Small intestine (tissue), 7 donors: ENCODE results near the gene ADCY10. TPM values are rescaled to one million over a fixed set of nuclear protein-coding genes. Genes with fewer than 3 reads are reported as not detected.

ENCODE experiments used
- DNase-seq, 2 donors: peaks; one replicate each; pipeline versions ENCODE4 v3.0.0 to v3.0.0-alpha.2; 2013
- FAIRE-seq: peaks from 2 replicates; lab custom pipeline; 2012; peaks lifted over from hg19 to GRCh38; lab: Jason Lieb, UNC
- H3K27ac ChIP-seq, 3 donors: one replicate each; pipeline ENCODE4 v1.5.1; 2013; ENCODE audit warnings: low read length in 2 of 3, mild to moderate bottlenecking in 2 of 3, control low read depth in 1 of 3, inconsistent platforms in 1 of 3, low read depth in 1 of 3, moderate library complexity in 1 of 3
- H3K27me3 ChIP-seq, 3 donors: one replicate each; pipeline ENCODE4 v1.6.1; 2013; ENCODE audit warnings: low read length in 3 of 3, inconsistent platforms in 1 of 3; ENCODE audit not compliant: control insufficient read depth in 3 of 3, insufficient read depth in 3 of 3
- H3K36me3 ChIP-seq, 3 donors: one replicate each; pipeline ENCODE4 v1.6.1; 2013; ENCODE audit warnings: low read length in 3 of 3, inconsistent platforms in 1 of 3, low read depth in 1 of 3, mild to moderate bottlenecking in 1 of 3, moderate library complexity in 1 of 3; ENCODE audit not compliant: control insufficient read depth in 3 of 3, insufficient read depth in 2 of 3
- H3K4me1 ChIP-seq, 3 donors: one replicate each; pipeline ENCODE4 v1.6.1; 2013; ENCODE audit warnings: low read length in 2 of 3, inconsistent platforms in 1 of 3, low read depth in 1 of 3, mild to moderate bottlenecking in 1 of 3, moderate library complexity in 1 of 3; ENCODE audit not compliant: control insufficient read depth in 3 of 3, insufficient read depth in 2 of 3
- H3K4me3 ChIP-seq, 3 donors: one replicate each; pipeline ENCODE4 v1.5.1; 2013; ENCODE audit warnings: low read length in 3 of 3, control low read depth in 1 of 3, inconsistent platforms in 1 of 3, low read depth in 1 of 3, mild to moderate bottlenecking in 1 of 3, moderate library complexity in 1 of 3
- H3K9me3 ChIP-seq, 2 donors: one replicate each; pipeline ENCODE4 v1.6.1; 2013; ENCODE audit warnings: low read depth in 1 of 2, low read length in 1 of 2; ENCODE audit not compliant: control insufficient read depth in 2 of 2, insufficient read depth in 1 of 2
- WGBS, 3 donors: extraction: QIAGEN DNeasy Blood & Tissue Kit; methylation state at CpG; one replicate each; pipeline ENCODE4 v1.1.7; 2013; 5-methylcytosine and 5-hydroxymethylcytosine counted together
- polyA plus RNA-seq, 4 donors: library from polyadenylated mRNA; stranded (reverse) in 3 of 4; unstranded in 1 of 4; fragments of 200-250 nt in 3 of 4; fragments of 120-200 nt in 1 of 4; gene quantifications; one replicate each; pipeline versions ENCODE4 v1.2.1 to v1.2.3, GENCODE V29; 2013
- donor health status: healthy with polysubstance abuse.
- donor health status: control.
- donor health status: control.
- donor health status: Bipolar disorder and iron deficiency.
- donor health status: healthy.

The ADCY10 gene
- polyA plus RNA-seq, 4 donors: 0.15 to 1.1 (median 0.40) TPM; not detected in 1

DNA sequence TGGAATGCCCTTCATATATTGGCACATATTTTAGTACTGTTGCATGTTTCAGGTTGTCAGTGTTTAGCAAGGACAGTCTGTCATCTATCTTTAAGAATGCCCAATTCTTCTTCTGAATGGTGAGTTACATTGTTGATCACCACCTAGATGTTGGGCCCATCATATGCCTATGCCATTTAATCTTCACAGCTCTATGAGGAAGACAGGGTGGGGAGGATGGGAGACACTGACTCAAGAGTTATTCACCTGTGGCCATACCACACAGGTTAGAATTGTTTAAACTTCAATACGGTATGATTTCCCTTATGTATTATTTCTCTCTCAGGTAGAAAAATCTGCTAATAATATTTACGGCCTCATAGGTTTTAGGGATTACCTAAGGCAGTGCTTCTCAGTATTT, 147.4 kb downstream of the ADCY10 start:
- H3K4me1 ChIP-seq: no peaks in the 10 kb centered on the region
- DNase-seq (no peak), FAIRE-seq (no peak)
- no peak overlapping the region for H3K4me3 ChIP-seq
- H3K27me3 ChIP-seq: no peaks in the 10 kb centered on the region
- WGBS, 3 donors: 92 to 98% (median 95%) methylated on average over 2 of the region's 2 CpGs
- no peak overlapping the region for H3K27ac ChIP-seq
- peaks cover 0 to 10% (median 2%) of the 10 kb centered on the region in 3 donors for H3K36me3 ChIP-seq
- H3K9me3 ChIP-seq: peaks cover 0 to under 1% of the 10 kb centered on the region in 2 donors

DNA sequence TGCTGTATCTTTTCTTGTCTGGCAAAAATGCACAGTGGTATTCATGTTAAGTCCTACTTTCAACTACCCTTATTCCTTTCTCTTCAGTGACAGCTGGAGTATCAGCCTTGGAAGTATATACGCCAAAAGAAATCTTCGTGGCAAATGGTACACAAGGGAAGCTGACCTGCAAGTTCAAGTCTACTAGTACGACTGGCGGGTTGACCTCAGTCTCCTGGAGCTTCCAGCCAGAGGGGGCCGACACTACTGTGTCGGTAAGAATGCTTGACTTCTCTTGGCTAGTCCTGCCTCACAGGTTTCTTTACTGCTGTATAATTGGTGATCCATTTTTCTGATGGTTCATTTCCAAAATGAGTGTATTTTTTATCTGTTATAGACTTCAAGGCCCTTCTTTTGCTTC, 148.4 kb downstream of the ADCY10 start:
- H3K36me3 ChIP-seq: peaks cover 0 to 9% (median 2%) of the 10 kb centered on the region in 3 donors
- no peak for DNase-seq
- H3K4me3 ChIP-seq: no peak overlapping the region
- no peak for FAIRE-seq
- no peaks in the 10 kb centered on the region for H3K4me1 ChIP-seq
- no peaks in the 10 kb centered on the region for H3K9me3 ChIP-seq
- no peak overlapping the region for H3K27ac ChIP-seq
- no peaks in the 10 kb centered on the region for H3K27me3 ChIP-seq
- WGBS, 3 donors: 92 to 96% (median 94%) methylated on average over 6 of the region's 6 CpGs

DNA sequence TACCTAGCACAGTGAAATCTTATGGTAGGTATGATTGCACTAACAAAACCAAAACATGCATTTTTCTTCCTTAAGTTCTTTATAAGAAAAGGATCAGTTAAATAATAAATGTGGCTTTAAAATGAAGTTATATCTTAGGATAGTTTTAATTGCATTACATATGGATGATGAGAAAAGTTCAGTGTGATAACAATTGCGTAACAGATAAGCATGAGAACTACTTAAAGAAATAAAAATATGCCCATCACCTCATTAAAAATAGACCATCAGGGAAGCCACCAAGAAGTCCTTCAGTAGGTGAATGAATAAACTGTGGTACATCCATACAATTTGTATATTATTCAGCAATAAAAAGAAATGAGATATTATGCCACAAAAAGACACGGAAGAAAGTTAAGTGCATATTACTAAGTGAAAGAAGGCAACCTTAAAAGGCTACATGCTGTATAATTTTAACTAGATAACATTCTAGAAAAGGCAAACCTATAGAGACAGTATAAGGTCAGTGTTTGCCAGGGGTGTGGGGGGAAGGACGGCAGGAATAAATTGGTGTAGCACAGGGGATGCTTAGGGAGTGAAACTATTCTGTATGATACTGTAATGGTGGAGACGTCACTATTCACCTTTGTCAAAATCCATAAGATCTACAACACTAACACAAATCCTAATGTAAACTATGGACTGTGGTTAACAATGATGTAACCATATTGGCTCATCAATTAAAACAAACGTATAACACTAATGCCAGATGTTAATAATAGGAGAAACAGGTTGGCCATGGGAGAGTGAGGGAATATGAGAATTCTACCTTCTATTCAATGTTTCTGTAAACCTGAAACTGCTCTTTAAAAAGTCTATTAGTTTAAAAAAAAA, 149.2 kb downstream of the ADCY10 start:
- Histone ChIP-seq H3K36me3 (peaks cover 0 to 4% (median 2%) of the 10 kb centered on the region in 3 donors), H3K4me1 (no peaks in the 10 kb centered on the region), H3K27ac (no peak overlapping the region), H3K9me3 (no peaks in the 10 kb centered on the region), H3K4me3 (no peak overlapping the region), H3K27me3 (no peaks in the 10 kb centered on the region)
- DNase-seq (no peak), FAIRE-seq (no peak)
- 74 to 86% (median 83%) methylated on average over 5 of the region's 5 CpGs for WGBS, 3 donors

DNA sequence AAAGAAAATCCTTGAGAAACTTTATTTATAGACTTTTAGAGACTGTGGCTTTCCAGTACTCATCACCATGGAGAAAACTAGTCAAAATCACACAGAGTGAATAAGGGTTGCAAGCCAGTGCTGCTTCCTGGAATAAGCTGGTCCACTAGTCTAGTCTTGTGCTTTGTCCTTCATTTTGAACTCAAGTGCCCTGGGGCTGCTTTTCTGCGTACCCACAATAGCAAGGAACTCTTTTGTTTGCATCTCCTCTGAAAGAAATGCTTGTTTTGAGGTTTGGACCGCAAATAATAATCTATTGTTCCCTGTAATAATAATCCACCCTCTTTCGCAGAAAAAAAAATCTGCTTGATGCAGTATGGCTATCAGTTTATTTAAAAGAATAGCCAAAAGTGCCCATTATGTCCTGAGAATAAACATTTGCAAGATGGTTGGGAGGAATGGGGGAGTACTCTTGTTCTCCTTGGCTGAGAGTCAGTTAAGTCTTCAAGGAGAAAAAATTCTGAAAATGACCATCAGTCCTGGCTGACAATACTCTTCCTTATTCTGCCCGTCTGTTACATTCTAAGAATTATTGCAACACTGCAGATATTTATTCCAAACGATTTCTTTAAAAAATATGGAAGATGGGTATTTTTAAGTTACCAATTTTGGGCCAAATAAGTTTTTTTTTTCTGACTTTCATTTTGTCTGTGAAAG, 150.3 kb downstream of the ADCY10 start:
- H3K27ac ChIP-seq: no peak overlapping the region
- no peaks in the 10 kb centered on the region for H3K9me3 ChIP-seq
- H3K4me3 ChIP-seq: no peak overlapping the region
- DNase-seq (no peak), FAIRE-seq (no peak)
- H3K4me1 ChIP-seq: no peaks in the 10 kb centered on the region
- WGBS, 3 donors: 70 to 81% (median 75%) methylated on average over 5 of the region's 5 CpGs
- H3K27me3 ChIP-seq: no peaks in the 10 kb centered on the region
- peaks cover 0 to 2% (median 2%) of the 10 kb centered on the region in 3 donors for H3K36me3 ChIP-seq

DNA sequence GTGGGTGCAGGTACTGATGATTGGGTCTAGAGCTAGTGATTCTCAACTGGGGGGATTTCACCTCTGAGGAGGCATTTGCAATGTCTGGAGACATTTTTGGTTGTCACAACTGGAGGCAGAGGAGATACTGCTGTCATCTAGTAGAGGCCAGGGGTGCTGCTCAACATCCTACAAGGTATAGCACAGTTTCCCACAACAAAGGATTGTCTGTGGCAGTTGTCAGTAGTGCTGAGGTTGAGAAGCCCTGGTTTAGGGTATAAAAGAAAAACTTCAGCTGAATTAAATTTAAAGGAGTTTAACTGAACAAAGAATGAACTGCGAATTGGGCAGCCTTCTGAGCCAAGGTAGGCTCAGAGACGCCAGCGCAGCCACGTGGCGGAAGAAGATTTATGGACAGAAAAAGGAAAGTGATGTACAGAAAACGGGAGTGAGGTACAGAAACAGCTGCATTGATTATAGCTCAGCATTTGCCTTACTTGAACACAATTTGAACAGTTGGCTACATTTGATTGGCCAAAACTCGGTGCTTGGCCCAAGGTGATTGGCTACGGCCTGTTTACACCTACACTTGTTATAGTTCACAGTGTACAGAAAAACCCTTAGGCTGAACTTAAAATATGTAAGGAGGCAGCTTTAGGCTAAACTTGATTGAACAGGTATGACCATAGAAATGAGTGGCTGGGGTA, 151.7 kb downstream of the ADCY10 start:
- Histone ChIP-seq H3K27ac (no peak overlapping the region), H3K27me3 (no peaks in the 10 kb centered on the region), H3K36me3 (no peaks in the 10 kb centered on the region), H3K4me3 (no peak overlapping the region), H3K9me3 (no peaks in the 10 kb centered on the region), H3K4me1 (peaks cover 0 to 3% (median 2%) of the 10 kb centered on the region in 3 donors)
- FAIRE-seq: no peak
- WGBS, 3 donors: 91 to 92% (median 91%) methylated on average over 8 of the region's 8 CpGs
- DNase-seq: no peak

DNA sequence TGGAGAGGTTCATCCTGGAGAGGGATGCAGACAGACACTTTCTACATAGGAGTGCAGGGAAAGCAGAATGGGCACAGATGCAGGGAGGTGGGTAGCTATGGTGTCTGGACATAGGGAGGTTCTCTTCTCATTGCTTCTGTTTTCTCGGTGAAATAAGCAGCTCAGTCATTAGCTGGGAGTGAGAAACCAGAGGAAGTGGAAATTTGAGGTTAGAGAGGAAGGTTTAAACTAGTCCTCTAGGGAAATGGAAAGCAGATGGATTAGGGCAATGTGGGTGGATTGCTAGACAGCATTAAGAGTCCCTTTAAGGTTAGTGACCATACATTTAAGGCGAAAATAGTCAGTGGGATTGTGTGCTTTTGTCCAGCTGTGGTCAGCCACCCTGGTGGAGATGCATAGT, 152.5 kb downstream of the ADCY10 start:
- H3K9me3 ChIP-seq: no peaks in the 10 kb centered on the region
- peaks cover 0 to 9% (median 2%) of the 10 kb centered on the region in 3 donors for H3K4me1 ChIP-seq
- FAIRE-seq (no peak), DNase-seq (no peak)
- no peak overlapping the region for H3K4me3 ChIP-seq
- WGBS, 3 donors: 45 to 64% (median 51%) methylated on average over 2 of the region's 2 CpGs
- no peaks in the 10 kb centered on the region for H3K27me3 ChIP-seq
- no peak overlapping the region for H3K27ac ChIP-seq
- no peaks in the 10 kb centered on the region for H3K36me3 ChIP-seq

Other genes starting within 250 kb of the ADCY10 start
- 100 to 1,000 TPM in 1 of 4 donors, 10 to 100 TPM in 1, 1 to 10 TPM in 2; 8.1 to 107 (median 31.4) TPM for gene MPZL1, start 192.2 kb downstream of the ADCY10 start, polyA plus RNA-seq
- gene DCAF6, start 22.5 kb upstream of the ADCY10 start, polyA plus RNA-seq: 10 to 100 TPM; 28.9 to 63.2 (median 35.6) TPM
- 100 to 1,000 TPM; 140 to 208 (median 170) TPM for gene MPC2, start 22.9 kb upstream of the ADCY10 start, polyA plus RNA-seq
- gene GPR161, start 222.8 kb upstream of the ADCY10 start, polyA plus RNA-seq: 1 to 10 TPM in 2 of 4 donors, under 1 TPM in 2; under 0.01 to 4.1 (median 1.9) TPM